Fibroblast of pulmonary artery (primary cell): Measurements from ENCODE around the gene RABL6.

Source experiments
- DNase-seq: peaks from one replicate; pipeline ENCODE4 v3.0.0-alpha.2; 2010; ENCODE audit warnings: low read depth
- H3K4me3 ChIP-seq: replicated peaks from 2 replicates; pipeline ENCODE4 v1.5.1; 2011; ENCODE audit warnings: low read depth, mild to moderate bottlenecking, control low read depth, low read length, moderate library complexity
- TF ChIP-seq, protein P1 (sequence below): IDR thresholded peaks from 2 replicates; pipeline ENCODE4 v1.5.1; 2011; ENCODE audit warnings: mild to moderate bottlenecking, control low read depth, low read length, inconsistent platforms; ENCODE audit errors: missing control alignments

Gene RABL6

DNA sequence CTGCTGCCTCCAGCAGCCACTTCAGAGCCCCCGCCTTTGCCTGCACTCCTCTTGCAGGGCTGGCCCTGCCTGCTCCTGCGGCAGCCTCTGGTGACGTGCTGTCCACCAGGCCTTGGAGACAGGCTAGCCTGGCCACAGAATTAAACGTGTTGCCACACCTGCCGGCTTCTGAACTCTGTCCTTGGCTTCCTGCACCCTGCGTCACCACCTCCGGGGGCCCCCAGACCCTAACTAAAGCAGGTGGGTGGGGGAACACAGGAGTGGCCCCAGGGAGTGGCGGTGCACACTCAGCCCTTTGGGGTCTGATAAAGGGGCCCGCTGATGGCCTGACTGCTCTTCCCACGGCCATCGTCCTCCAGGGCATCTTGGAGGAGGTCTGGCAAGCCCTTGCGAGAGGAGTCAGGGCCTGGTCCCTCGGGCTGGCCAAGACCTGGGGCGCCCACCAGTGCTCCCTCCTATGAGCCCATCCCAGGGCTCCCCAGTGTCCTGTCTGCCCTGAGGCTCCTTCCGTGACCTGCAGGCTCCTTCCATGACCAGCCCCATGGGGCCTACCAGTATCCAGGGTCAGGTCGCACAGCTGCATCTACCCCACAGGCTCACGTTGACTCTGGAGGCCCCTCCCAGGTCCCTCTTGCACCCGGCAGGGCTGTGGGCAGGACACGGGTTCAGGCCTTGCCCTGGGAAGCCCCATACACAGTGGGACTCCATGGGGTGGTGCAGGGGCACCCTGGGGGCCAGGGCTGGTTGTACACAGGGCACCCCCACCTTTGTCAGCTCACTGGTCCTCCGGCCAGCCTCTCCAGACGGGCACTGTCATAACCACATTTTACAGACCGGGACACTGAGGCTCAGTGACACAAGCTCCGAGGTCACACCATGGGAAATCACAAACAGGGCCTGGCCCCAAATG is 43.4 kb downstream of the RABL6 start:
- H3K4me3 ChIP-seq, result no peak overlapping the region
- DNase-seq, result no peak
- TF ChIP-seq, protein P1, sequence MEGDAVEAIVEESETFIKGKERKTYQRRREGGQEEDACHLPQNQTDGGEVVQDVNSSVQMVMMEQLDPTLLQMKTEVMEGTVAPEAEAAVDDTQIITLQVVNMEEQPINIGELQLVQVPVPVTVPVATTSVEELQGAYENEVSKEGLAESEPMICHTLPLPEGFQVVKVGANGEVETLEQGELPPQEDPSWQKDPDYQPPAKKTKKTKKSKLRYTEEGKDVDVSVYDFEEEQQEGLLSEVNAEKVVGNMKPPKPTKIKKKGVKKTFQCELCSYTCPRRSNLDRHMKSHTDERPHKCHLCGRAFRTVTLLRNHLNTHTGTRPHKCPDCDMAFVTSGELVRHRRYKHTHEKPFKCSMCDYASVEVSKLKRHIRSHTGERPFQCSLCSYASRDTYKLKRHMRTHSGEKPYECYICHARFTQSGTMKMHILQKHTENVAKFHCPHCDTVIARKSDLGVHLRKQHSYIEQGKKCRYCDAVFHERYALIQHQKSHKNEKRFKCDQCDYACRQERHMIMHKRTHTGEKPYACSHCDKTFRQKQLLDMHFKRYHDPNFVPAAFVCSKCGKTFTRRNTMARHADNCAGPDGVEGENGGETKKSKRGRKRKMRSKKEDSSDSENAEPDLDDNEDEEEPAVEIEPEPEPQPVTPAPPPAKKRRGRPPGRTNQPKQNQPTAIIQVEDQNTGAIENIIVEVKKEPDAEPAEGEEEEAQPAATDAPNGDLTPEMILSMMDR, result no peak

DNA sequence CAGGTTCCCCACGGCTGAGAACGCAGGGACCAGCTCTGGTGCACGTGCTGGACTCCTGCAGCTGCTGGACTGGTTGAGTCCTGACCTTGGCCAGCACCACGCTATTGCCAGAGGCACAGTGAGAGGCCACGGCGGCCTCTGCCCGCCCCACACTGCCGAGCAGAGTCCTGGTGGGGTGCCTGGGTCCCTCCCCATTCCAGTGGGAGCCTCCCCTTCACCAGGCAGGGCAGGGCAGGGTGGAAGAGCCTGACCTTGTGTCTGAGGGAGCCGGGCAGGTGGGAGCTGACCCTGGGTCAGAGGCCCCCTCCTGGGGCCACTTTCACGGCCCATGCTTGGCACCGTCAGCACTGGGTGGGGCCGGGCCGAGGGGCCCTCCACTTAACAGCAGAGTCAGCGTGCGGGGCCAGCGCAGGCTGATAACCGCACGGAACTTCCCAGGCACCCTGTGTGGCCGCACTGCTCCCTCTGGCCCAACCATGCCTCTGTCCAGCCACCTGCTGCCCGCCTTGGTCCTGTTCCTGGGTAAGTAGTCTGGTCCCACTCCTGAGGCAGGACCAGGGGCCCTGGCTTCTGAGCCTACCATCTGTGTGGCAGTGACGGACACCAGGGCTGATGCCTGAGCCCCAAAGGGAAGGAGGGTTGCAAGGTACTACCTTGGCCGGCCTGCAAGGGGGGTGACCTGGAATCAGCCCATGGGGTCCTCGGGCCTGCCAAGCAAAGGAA is 44.4 kb downstream of the RABL6 start, which contains the start of gene MAMDC4:
MAMDC4 (plus strand) TSS at position 406 of the 723 bp plus-strand sequence; CDS start at position 477, 71 bp downstream.
- DNase-seq, result no peak
- H3K4me3 ChIP-seq, result no peak within 1 kb of the TSS
- TF ChIP-seq, protein P1, result no peak

DNA sequence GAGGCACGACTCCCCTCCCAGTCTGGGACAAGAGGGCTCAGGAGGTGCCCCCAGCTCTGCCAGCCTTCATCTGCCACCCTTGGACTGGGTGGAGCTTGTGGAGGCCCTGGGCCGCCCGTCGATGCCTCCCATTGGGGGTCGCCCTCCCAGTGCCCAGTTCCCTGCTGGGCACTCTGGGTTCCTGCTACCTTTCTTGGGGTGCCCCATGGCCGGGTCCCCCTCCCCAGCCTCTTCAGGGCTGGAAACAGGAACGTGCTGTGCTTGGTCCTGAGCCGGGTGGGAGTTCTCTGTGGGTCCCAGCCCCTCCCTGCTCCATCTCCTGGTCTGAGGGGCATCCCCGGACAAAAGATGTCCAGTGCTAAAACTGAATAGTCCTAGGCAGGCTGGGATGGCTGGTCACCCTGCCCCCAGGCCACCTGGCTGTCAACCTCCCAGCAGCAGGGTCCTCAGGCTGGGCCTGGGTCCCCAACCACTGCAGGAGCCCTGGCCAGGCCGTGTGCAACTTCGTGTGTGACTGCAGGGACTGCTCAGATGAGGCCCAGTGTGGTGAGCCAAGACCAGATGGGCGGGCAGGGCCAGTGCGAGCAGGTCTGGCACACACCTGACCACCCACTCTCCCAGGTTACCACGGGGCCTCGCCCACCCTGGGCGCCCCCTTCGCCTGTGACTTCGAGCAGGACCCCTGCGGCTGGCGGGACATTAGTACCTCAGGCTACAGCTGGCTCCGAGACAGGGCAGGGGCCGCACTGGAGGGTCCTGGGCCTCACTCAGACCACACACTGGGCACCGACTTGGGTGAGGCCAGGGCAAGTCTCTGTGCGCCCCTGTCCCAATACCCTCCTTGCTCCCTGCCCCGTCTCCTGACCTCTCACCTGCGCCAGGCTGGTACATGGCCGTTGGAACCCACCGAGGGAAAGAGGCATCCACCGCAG is 45.2 kb downstream of the RABL6 start:
- H3K4me3 ChIP-seq, result no peak overlapping the region
- DNase-seq, result no peak
- TF ChIP-seq, protein P1, result no peak

DNA sequence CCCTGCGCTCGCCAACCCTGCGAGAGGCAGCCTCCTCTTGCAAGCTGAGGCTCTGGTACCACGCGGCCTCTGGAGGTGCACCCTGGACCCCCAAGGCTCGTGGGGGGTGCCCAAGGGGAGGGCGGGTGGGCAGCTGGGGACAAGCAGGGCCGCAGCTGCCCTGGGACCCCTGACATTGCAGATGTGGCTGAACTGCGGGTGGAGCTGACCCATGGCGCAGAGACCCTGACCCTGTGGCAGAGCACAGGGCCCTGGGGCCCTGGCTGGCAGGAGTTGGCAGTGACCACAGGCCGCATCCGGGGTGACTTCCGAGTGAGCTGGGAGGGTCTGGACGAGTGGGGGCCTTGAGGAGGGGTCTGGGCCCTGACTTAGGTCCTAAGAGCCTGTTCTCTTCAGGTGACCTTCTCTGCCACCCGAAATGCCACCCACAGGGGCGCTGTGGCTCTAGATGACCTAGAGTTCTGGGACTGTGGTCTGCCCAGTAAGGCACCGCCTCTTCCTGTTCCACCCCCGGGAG is 45.9 kb downstream of the RABL6 start:
- DNase-seq, result no peak
- TF ChIP-seq, protein P1, result no peak
- H3K4me3 ChIP-seq, result no peak overlapping the region

DNA sequence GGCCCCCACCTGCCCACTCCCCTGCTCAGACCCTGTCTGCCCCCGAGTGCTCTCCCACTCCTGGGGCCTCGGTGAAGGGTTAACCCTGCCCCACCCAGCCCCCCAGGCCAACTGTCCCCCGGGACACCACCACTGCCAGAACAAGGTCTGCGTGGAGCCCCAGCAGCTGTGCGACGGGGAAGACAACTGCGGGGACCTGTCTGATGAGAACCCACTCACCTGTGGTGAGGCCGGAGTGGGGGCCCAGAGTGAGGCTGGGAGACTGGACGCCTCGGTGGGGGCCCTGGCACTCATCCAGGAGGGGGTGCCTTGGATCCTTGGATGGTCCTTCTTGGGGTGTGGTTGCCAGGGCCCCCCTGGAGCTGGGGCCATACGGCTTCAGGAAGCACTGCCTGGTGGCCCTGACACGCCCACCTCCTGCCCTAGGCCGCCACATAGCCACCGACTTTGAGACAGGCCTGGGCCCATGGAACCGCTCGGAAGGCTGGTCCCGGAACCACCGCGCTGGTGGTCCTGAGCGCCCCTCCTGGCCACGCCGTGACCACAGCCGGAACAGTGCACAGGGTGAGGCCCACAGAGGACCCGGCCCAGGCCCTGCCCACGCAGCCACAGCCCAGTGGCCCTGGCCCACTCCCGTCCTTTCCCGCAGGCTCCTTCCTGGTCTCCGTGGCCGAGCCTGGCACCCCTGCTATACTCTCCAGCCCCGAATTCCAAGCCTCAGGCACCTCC is 46.5 kb downstream of the RABL6 start:
- TF ChIP-seq, protein P1, result no peak
- no peak for DNase-seq
- no peak overlapping the region for H3K4me3 ChIP-seq
